KMS-11 (cell line): ENCODE data around the gene CALML5.

ENCODE experiments used
- H2AFZ ChIP-seq: fragments of 200-600 bp; sonication (generic); 2 replicates; pipeline ENCODE4 v1.6.1; 2016; ENCODE audit warnings: antibody characterized with exemption, mixed run types, low read depth
- H3K27ac ChIP-seq: fragments of 200-600 bp; sonication (generic); 2 replicates; pipeline ENCODE4 v1.6.1; 2016; ENCODE audit warnings: mild to moderate bottlenecking, mixed run types
- H3K27me3 ChIP-seq: fragments of 200-600 bp; sonication (generic); 2 replicates; pipeline ENCODE4 v1.6.1; 2017; ENCODE audit warnings: mild to moderate bottlenecking, low read depth, mixed run types, moderate library complexity; ENCODE audit not compliant: insufficient read depth
- H3K36me3 ChIP-seq: fragments of 200-600 bp; sonication (generic); 2 replicates; pipeline ENCODE4 v1.6.1; 2017; ENCODE audit warnings: mild to moderate bottlenecking, mixed run types; ENCODE audit not compliant: insufficient read depth
- H3K4me1 ChIP-seq: fragments of 200-600 bp; sonication (generic); 2 replicates; pipeline ENCODE4 v1.6.1; 2016; ENCODE audit warnings: mild to moderate bottlenecking, low read depth, mixed run types; ENCODE audit not compliant: poor library complexity, severe bottlenecking
- H3K4me2 ChIP-seq: fragments of 200-600 bp; sonication (generic); 2 replicates; pipeline ENCODE4 v1.7.0; 2016; ENCODE audit warnings: mild to moderate bottlenecking, mixed run types
- H3K4me3 ChIP-seq: fragments of 200-600 bp; sonication (generic); IDR thresholded peaks from 2 replicates; pipeline ENCODE4 v1.6.1; 2017; ENCODE audit warnings: low read depth, low read length, mixed read lengths; ENCODE audit not compliant: insufficient read depth
- H3K79me2 ChIP-seq: fragments of 200-600 bp; sonication (generic); 2 replicates; pipeline ENCODE4 v1.6.1; 2016; ENCODE audit warnings: low read depth, mixed run types; ENCODE audit not compliant: insufficient read depth
- H3K9ac ChIP-seq: fragments of 200-600 bp; sonication (generic); 2 replicates; pipeline ENCODE4 v1.6.1; 2016; ENCODE audit warnings: mild to moderate bottlenecking, mixed run types
- H4K20me1 ChIP-seq: fragments of 200-600 bp; sonication (generic); 2 replicates; pipeline ENCODE4 v1.6.1; 2016; ENCODE audit warnings: mild to moderate bottlenecking, mixed run types; ENCODE audit not compliant: insufficient read depth
- TF ChIP-seq, protein P1 (sequence below): fragments of 200-600 bp; sonication (generic); conservative IDR thresholded peaks from 2 replicates; pipeline ENCODE4 v1.6.1; 2017; ENCODE audit warnings: low read depth, mild to moderate bottlenecking, antibody characterized with exemption, low read length, moderate library complexity, mixed read lengths

CALML5 gene

DNA sequence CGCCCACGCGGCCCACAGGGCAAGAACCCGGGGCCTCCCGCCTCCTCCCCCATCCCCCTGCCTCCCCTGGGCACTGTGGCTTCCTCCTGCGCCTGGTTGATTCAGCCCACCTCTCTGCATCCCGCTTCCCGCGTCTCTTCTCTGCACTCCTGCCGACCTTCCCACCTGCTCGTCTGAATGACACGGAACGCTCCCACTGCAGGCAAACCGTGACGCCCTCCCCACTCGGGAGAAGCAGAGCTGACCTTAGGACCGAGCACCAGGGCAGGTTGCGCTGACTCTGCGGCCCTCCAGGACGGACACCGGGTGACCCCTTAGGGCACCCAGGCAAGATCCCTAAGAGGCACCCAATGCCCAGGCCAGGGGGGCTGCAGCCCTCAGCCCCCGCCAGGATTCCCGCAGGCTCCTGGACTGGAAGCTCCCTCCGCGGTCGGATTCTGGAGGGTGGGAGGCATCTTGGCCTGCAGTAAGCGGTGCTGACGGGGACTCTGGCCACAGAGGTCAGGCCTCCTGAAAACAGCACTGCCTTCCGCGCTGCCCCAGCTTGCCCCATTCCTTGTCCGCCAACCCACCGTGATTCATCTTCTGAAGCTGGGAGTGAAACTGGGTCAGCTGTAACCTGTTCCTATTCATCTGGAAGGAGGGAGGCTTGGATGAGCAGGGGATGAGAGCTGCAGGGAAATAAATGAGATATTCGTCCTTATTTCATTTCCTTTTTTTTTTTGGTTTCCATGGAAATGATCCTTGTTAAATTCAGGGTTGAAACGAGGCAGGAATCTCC lies 26.4 kb upstream of the CALML5 start:
- no peaks in the 10 kb centered on the region for H3K79me2 ChIP-seq
- H3K36me3 ChIP-seq = no peaks in the 10 kb centered on the region
- no peaks in the 10 kb centered on the region for H3K27me3 ChIP-seq
- H3K9ac ChIP-seq = no peak overlapping the region
- H3K4me2 ChIP-seq = no peak overlapping the region
- H4K20me1 ChIP-seq = no peaks in the 10 kb centered on the region
- H3K4me1 ChIP-seq = no peaks in the 10 kb centered on the region
- H2AFZ ChIP-seq = no peak overlapping the region
- no peak overlapping the region for H3K4me3 ChIP-seq
- no peak overlapping the region for H3K27ac ChIP-seq
- TF ChIP-seq, protein P1, sequence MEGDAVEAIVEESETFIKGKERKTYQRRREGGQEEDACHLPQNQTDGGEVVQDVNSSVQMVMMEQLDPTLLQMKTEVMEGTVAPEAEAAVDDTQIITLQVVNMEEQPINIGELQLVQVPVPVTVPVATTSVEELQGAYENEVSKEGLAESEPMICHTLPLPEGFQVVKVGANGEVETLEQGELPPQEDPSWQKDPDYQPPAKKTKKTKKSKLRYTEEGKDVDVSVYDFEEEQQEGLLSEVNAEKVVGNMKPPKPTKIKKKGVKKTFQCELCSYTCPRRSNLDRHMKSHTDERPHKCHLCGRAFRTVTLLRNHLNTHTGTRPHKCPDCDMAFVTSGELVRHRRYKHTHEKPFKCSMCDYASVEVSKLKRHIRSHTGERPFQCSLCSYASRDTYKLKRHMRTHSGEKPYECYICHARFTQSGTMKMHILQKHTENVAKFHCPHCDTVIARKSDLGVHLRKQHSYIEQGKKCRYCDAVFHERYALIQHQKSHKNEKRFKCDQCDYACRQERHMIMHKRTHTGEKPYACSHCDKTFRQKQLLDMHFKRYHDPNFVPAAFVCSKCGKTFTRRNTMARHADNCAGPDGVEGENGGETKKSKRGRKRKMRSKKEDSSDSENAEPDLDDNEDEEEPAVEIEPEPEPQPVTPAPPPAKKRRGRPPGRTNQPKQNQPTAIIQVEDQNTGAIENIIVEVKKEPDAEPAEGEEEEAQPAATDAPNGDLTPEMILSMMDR = no peak

DNA sequence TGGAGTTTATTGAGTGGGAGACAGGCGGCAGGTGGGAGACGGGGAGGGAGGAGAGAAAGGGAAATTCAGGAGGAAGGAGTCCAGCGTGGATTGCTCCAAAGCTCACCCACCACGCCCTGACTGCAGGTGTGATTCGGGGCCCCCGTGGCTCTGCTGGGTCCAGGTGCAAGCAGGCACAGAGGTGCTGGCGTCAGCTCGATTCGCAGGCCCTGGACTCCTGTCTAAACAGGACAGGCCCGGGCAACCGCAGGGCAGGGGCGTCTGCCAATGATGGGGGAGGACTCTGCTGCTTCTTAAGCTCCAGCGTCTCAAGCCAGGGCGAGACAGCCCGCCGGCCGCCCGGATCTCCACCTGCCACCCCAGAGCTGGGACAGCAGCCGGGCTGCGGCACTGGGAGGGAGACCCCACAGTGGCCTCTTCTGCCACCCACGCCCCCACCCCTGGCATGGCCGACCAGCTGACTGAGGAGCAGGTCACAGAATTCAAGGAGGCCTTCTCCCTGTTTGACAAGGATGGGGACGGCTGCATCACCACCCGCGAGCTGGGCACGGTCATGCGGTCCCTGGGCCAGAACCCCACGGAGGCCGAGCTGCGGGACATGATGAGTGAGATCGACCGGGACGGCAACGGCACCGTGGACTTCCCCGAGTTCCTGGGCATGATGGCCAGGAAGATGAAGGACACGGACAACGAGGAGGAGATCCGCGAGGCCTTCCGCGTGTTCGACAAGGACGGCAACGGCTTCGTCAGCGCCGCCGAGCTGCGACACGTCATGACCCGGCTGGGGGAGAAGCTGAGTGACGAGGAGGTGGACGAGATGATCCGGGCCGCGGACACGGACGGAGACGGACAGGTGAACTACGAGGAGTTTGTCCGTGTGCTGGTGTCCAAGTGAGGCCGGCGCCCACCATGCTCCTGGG lies 25.5 kb upstream of the CALML5 start, which contains the start of gene CALML3:
TSS of gene CALML3 (plus strand) at position 321 of the 920 bp plus-strand sequence. CDS start at position 446, 125 bp downstream.
- TF ChIP-seq, protein P1 = no peak
- H3K79me2 ChIP-seq = no peaks in the 10 kb centered on the region
- no peak within 1 kb of the TSS for H3K9ac ChIP-seq
- H3K27me3 ChIP-seq = no peaks in the 10 kb centered on the region
- H3K36me3 ChIP-seq = no peaks in the 10 kb centered on the region
- H3K27ac ChIP-seq = no peak within 1 kb of the TSS
- H3K4me3 ChIP-seq = no peak within 1 kb of the TSS
- no peaks in the 10 kb centered on the region for H3K4me1 ChIP-seq
- H2AFZ ChIP-seq = no peak within 1 kb of the TSS
- H4K20me1 ChIP-seq = no peaks in the 10 kb centered on the region
- no peak within 1 kb of the TSS for H3K4me2 ChIP-seq

DNA sequence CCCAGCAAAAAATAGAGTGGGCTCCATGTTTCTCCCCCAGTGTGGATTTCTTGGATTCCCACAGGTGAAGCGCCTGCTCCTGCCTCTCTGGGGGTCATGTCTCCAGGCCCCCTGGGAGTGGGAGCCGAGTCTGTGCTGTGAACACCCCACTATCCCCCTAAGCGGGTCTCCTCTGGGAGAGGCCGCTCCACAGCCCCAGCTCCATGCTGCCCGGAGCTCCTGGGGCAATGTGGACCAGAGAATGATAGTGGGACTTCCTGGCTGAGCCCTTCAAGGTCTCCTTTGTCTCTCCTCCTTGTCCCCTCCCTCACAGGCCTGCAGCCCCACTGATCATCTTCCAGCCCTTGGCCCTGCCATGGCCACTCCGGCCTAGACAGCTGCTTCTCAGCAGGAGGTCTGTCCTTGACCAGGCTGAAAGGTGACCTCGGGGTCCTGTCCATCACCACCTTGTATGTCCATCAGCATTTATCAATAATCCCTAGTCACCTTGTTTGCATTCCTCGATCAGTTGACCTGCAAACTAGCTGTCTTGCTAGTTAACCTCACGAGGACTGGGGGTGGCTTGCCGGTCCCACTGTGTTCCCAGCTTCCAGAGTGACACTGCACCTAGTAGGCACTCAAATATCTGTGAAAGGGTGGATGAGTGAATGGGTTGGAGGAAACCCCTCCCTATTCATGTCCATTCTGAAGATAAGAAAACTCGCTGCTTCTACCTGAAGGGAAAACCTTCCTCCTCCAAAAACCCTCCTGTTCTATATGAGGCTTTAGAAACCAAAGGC lies 24.6 kb upstream of the CALML5 start:
- Histone ChIP-seq H3K79me2 (no peaks in the 10 kb centered on the region), H3K27ac (no peak overlapping the region), H3K4me3 (no peak overlapping the region), H3K9ac (no peak overlapping the region), H3K4me2 (no peak overlapping the region), H3K4me1 (no peaks in the 10 kb centered on the region), H2AFZ (no peak overlapping the region), H3K36me3 (no peaks in the 10 kb centered on the region), H4K20me1 (no peaks in the 10 kb centered on the region), H3K27me3 (no peaks in the 10 kb centered on the region)
- TF ChIP-seq, protein P1 = no peak

DNA sequence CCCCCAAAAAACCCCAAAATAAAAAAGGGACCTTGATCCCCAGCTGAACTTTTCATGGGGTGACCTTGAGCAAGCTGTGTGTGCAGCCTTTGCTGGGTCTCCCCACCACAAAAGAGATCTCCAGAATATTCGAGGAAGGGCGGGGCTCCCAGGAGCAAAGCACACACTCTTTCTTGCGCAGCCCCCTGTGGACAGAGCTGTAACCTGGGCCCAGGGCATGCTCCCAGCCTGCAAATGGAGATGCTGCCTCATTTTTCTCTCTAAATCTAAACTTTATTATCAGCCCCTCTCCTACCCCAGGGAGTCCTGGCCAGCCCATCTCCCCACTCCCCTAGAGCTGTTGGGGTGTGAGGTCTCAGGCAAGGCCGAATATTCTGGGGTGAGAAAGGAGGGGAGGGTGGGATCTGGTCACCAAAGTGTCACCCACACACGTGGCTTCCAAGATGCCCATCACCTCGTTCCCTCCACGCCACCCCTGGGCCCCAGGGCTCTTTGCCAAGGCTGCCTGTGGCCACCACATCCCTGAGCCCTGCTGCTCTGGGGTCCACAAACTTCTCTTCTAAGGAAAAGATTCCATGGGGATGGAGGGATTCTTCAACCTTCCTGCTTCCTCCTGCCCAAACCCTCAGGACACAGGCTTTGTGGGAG lies 23.7 kb upstream of the CALML5 start:
- Histone ChIP-seq H3K36me3 (no peaks in the 10 kb centered on the region), H3K9ac (no peak overlapping the region), H3K4me2 (no peak overlapping the region), H3K4me3 (no peak overlapping the region), H3K79me2 (no peaks in the 10 kb centered on the region), H3K27me3 (no peaks in the 10 kb centered on the region), H3K4me1 (no peaks in the 10 kb centered on the region), H4K20me1 (no peaks in the 10 kb centered on the region), H3K27ac (no peak overlapping the region), H2AFZ (no peak overlapping the region)
- TF ChIP-seq, protein P1 = no peak
